HG03457 (cell line): ENCODE data around the gene CGNL1.
A peak's percentile ranks its signal among the peaks of the same experiment; 100 is the strongest.

Experiments used
- ATAC-seq: cut with Tn5 transposase; IDR thresholded peaks from one replicate; pipeline ENCODE4 v1.9.1; 2021; ENCODE audit warnings: moderate number of reproducible peaks; ENCODE audit not compliant: unreplicated experiment

CGNL1 gene

GRCh38 chr15:57422113-57422754 lies 45.9 kb downstream of the CGNL1 start:
- ATAC-seq: peak; percentile 96

GRCh38 chr15:57423599-57424140 lies 47.4 kb downstream of the CGNL1 start:
- ATAC-seq: no peak

GRCh38 chr15:57424628-57425405 lies 48.5 kb downstream of the CGNL1 start:
- ATAC-seq: no peak

GRCh38 chr15:57425842-57426241 lies 49.5 kb downstream of the CGNL1 start:
- no peak for ATAC-seq

- no peak for ATAC-seq
These were observed 51.1 kb downstream of the CGNL1 start for GRCh38 chr15:57427367-57427821.

- ATAC-seq: no peak
These were observed 55.9 kb downstream of the CGNL1 start for GRCh38 chr15:57432141-57432741.

- no peak for ATAC-seq
These were observed 59.9 kb downstream of the CGNL1 start for GRCh38 chr15:57436166-57436565.

GRCh38 chr15:57436961-57437360 lies 60.7 kb downstream of the CGNL1 start:
- ATAC-seq: no peak

- no peak for ATAC-seq
These were observed 61.3 kb downstream of the CGNL1 start for GRCh38 chr15:57437564-57437963.

GRCh38 chr15:57438166-57438565 lies 61.9 kb downstream of the CGNL1 start:
- no peak for ATAC-seq

GRCh38 chr15:57439128-57440027 lies 63.1 kb downstream of the CGNL1 start:
- no peak for ATAC-seq

GRCh38 chr15:57440167-57440566 lies 63.9 kb downstream of the CGNL1 start:
- no peak for ATAC-seq

GRCh38 chr15:57440799-57441198 lies 64.5 kb downstream of the CGNL1 start:
- no peak for ATAC-seq

GRCh38 chr15:57442335-57442734 lies 66.0 kb downstream of the CGNL1 start:
- no peak for ATAC-seq

GRCh38 chr15:57443486-57443885 lies 67.2 kb downstream of the CGNL1 start:
- ATAC-seq: no peak

GRCh38 chr15:57444877-57445513 lies 68.7 kb downstream of the CGNL1 start:
- ATAC-seq: no peak

- no peak for ATAC-seq
These were observed 69.6 kb downstream of the CGNL1 start for GRCh38 chr15:57445872-57446271.

- ATAC-seq: no peak
These were observed 70.1 kb downstream of the CGNL1 start for GRCh38 chr15:57446393-57446792.

GRCh38 chr15:57451555-57451954 lies 75.2 kb downstream of the CGNL1 start:
- ATAC-seq: no peak

GRCh38 chr15:57452090-57452754 lies 75.9 kb downstream of the CGNL1 start:
- ATAC-seq: no peak
